Globus pallidus (tissue), 1 donor: ENCODE measurements around the gene REPIN1.

Source experiments
- DNase-seq: peaks from one replicate; pipeline ENCODE4 v3.0.0-alpha.2; 2015; ENCODE audit warnings: low spot score

The REPIN1 gene

DNA sequence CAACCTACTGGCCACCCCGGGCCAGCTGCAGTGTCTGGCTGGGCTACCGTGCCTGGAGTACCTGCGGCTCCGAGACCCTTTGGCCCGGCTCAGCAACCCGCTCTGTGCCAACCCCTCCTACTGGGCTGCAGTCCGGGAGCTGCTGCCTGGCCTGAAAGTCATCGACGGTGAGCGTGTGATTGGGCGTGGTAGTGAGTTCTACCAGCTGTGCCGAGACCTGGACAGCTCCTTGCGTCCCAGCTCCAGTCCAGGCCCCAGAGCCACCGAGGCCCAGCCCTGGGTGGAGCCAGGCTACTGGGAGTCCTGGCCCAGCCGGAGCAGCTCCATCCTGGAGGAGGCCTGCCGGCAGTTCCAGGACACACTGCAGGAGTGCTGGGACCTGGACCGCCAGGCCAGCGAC is 31.4 kb upstream of the REPIN1 start:
- DNase-seq: no peak

DNA sequence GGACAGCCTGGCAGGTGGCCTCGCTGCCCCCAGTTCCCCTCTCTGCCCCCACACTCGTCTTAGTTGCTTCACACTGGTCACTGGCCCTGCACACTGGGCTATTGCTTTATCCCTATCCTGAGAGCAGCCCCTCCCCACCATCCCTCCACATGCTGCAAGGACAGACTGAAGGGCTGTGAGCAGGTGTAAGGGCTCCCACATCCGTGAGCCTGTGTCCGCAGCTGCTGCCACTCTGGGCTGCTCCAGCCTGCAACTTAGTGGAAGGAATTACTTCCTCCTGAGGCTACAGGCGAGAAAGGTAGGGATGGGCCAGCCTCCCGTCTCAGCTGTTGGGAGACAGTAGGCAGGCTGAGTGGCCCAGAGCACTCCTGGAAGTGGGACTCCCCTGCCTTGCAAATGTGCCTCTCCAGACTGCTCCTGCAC is 31.0 kb upstream of the REPIN1 start:
- DNase-seq: no peak

DNA sequence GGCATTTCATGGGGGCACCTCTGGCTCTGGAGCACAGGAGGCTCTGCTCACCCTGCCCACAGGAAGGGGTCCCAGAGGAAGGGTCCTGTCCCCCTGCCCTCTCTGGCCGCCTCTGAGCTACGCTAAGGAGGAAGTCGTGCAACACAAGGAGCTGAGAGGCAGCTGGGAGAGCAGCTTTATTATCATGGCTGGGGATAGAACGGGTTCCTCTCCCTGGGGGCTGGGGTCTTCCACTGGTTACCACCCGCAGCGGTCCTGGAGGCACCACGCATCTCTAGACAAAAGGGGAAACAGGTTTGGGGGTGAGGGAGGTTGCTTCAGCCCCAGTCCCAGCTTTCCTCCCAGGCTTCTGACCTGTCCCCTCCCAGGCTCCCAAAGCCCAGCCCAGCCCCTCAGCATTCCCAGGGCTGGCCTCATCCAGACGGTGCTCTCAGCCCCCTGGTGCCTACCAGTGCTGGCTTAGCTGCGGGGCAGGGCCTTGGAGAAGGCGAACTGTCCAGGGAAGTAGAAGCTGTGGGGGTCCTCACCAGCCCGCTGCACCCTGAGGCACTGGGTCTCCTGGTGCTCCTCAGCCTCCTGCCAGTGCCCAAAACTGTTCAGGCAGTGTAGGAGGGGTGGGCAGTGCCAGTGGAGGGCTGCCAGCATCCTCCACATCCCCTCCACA is 30.3 kb upstream of the REPIN1 start:
- no peak for DNase-seq

DNA sequence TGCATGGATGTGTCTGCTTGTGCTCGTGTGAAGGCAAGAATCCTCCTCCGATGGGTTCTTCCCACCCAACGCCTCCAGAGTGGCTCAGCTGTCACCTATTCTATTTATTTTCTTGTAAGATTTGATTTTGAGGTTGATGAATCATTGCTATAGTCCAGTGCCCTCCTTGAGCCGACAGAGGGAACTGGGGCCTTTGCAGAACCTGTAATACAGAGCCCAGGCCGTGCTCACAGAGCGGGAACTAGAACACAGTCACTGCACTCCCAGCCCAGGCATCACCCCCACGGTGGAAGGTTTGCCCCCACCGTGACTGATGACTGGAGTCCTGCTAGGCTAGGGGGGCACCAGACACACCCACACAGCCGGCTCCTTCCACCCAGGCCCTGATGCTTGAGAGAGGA is 29.2 kb upstream of the REPIN1 start:
- DNase-seq: no peak

DNA sequence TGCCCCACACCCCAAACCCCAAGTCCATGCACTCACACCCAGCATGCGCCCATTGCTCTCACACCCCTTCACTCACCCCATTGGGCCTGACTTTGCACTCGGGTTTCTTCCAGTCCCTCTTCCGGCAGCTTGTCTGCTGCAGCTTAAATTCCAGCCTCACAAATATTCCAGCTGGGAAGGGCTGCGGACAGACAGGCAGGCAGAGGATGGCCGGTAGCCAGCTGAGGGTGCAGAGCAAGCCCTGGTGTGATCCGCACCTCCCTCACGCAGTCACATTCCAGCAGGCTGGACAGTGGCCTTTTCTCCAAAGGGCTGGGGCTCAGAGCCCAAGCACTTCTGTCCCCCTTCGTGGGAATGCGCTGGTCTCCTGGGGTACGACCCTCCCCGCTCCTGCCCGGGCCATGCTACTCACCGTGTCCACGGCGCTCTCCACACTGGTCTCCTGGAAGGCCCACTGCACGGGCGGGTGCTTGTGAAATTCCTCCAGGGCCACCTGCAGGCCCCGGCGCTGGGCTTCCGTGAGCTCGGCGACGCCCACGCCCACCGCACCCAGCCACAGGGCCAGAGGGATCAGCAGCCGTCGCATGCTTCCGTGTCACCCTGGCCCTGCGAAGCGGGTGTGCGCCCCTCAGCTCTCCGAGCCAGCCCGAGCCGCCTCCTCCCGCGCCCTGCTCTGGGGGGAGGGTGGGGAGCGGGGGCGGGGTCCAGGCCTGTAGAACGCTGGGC is 28.4 kb upstream of the REPIN1 start:
- DNase-seq: no peak

DNA sequence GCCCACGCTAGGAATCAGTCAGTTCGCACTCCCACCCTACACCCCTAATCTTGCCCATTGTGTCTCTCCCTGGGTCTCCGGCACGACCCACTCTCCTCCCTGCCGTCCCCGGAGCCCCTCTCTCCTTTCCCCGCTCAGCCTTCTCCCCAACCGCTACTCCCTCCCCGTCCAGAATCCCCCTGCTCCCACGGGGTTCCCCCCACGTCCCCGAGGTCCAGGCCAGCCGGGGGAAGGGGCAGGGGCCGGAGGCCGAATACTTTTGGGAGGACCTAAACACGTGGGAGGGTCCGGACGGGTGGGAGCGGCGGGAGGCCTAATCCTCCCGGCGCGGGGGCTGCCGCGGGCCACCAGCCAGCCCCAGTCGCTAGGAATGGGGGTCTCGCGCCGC is 27.8 kb upstream of the REPIN1 start:
- DNase-seq: no peak

DNA sequence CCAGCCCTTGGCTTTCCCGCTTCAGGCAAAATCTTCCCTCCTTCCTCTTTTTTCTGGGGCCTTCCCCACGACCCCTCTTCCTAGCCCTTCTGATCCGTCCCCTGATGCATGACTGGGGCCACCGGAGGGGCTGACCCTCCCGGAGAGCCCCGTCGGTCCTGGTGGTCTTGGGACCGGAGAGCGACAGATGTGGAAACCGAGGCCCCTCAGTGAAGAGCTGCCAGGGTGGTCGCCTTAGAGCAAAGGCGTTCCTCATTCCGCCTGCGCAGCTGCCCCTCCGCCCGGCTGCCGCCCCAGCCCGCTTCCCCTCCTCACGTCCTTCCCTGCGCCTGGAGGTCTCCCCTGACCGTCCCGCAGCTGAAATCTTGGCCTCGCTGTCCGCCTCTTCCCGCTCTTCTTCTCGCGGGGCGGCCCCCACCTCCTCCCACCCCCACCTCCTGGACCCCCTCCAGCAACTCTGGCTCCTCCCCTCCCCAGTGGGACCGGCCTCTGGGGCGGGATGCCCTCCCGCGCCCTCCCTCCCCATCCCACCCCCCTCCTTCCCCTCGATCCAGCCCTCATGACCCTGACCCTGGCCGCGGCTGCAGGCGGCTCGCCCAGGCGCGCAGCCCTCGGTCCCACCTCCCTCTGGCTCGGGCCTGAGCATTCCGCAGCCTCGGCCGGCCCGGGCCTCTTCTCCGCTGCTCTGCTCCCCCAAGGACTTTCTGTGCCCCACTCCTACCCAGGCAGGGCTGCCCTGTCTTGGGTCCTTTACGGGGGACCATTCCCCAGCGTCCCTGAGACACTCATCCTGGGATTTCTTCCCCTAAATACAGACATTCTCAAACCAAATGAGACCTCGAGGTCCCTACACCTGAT is 27.1 kb upstream of the REPIN1 start, which contains the start of gene RARRES2:
Gene RARRES2 (minus strand): TSS at position 367 of the 858 bp plus-strand sequence. CDS start 1,020 bp downstream, outside the sequence.
- no peak for DNase-seq

DNA sequence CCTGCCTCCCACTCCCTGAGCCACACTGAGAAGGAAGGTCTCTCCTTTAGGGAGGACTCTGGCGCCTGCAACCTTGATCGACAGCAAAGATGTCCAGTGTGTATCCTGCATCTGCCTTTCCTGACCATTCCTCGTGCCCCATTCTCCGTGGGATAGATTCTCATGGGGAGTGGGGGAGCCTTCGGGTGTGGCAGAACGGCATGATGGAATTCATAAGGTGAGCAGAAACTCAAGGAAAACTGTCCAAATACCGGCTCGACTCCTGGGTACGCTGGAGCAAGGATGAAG is 26.6 kb upstream of the REPIN1 start:
- DNase-seq: no peak

DNA sequence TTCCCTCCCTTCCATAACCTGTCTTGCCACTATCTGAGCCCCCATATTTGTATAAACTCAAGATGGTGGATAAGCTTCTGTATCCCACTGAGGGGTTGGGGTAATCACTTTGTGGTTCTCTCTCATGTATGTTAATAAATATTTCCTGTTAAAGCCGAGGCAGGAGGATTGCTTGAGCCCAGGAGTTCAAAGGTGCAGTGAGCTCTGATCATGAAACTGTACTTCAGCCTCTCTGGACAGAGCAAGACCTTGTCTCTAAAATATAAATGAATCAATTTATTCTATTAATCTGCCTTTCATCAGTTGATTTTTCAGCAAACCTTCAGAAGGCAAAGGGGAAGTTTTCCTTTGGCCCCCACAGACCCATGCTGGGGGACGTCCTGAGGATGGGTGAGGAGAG is 25.4 kb upstream of the REPIN1 start:
- no peak for DNase-seq

DNA sequence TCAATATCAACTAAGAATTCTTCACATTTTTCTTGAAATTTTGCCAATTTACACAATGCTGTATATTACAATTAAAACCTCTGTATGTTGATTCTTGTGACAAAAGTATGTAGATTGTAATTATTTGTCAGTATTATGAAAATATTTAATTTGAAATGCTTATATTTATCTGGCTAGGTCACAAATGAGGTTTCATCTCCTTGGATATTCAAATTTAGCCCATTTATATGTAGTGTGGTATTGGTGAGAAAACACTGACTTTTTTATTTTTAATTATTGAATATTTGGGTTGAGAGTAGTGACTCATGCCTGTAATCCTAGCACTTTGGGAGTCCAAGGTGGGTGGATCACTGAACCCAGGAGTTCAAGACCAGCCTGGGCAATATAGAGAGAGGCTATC is 24.3 kb upstream of the REPIN1 start:
- DNase-seq: no peak

DNA sequence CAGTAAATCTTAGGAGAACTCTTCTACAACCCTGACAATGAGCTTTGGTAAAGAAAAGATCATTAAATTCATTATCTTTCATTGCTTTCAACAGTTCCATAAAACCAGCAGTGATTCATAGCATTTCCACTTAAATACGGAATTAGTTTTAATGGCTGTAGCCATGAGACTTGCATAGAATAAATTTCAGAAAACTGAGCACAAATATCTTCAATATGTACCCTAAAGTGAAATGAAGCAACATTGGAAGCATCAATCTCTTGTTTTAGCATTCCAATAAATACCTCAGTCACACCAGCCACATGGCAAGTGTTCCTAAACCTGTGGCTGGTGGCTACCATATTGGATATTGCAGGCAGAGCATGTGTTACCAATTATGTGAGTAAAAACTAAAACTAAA is 23.6 kb upstream of the REPIN1 start:
- no peak for DNase-seq

DNA sequence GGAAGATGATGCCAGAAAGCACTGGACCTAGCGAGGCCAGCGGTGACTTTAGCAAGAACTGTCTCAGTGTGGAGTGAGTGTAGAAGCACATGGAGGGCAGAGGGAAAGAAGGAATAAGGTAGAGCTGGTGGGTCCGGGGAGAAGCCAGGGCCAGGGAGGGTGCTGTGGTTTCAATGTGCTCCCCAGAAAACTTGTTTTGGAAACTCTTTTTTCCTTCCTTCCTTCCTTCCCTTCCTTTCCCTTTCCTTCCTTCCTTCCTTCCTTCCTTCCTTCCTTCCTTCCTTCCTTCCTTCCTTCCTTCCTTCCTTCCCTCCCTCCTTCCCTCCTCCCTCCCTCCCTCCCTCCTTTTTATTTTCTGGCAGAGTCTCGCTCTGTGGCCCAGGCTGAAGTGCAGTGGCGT is 21.7 kb upstream of the REPIN1 start:
- no peak for DNase-seq

DNA sequence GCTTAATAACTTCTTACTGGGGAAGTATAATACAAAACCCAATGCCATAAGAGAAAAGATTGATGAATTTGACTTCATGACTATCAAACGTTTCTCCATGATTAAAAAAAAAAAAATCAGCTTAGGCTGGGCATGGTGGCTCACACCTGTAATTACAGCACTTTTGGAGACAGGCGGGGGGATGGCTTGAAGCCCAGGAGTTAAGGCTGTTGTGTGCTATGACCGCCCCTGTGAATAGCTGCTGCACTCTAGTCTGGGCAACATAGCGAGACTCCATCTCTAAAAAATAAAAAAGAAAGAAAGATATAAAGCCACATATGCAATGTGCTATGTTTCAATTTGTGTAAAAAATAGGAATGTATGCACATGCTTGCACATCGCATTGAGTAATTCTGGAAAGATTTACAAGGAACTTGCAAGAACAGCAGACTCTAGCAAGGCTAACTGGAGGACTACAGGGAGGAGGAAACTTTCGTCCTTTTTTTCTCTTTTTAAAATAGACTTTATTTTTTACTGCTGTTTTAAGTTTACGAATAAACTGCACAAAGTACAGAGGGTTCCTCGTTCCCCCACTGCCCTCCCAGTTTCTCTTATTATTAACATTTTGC is 16.9 kb upstream of the REPIN1 start:
- DNase-seq: no peak

DNA sequence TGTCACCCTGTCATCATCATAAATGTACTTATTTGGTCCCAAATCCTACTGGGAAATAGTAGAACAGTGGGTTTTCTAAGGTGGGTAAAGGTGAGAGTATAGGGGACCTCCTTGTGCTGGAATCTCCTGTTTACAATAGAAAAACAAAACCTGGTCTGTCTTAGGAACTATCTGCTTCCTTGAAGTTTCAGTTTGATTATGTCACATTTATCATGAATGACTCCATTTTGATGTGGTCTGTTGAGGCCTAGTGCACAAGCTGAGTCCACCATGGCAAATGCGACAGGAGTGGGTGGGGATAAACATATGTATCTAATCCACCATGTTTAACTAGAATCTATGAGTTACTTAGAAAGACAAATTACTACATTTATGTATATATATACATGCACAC is 13.0 kb upstream of the REPIN1 start:
- DNase-seq: no peak

DNA sequence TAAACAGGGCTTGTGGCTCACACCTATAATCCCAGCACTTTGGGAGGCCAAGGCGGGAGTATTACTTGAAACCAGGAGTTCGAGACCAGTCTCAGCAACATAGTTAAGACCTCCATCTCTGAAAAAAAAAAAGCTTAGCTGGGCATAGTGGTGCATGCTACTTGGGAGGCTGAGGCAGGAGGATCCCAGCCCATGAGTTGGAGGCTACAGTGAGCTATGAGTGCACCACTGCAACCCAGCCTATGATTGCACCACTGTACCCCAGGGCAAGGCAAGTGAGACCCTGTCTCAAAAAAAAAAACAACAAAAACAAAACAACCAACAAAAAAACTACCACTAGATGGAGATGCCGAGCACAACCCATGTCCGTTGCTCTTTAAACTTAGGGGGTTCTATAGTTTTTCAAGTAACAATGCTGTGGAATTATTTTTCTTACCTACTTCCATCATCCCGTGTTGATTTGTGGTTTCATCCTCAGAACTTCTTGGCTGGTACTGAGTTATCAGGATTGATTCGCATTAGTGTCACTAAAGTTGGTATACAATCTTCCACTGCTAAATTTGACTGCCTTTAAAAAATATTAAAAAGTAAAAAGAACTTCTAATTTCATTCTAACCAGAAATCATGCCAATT is 12.2 kb upstream of the REPIN1 start:
- DNase-seq: peak; percentile 50

DNA sequence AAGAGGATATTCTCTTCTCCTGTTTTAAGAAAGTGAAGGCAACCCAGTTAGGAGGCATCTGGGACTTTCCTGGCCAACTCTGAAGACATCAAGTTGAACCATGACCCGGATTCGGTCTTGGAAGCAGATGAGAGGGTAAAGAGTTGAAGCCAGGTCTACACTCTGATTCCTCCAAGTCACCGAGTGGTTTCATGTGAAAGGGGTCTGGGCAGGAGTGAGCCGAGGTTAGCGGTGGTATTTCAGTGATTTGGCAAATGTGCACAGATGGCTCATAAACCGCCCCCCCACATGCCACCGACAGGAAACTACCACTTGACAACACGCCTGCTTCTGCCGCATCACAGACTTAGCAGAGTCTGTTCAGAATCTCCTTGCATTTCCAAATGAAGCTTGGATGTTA is 11.4 kb upstream of the REPIN1 start:
- DNase-seq: no peak

DNA sequence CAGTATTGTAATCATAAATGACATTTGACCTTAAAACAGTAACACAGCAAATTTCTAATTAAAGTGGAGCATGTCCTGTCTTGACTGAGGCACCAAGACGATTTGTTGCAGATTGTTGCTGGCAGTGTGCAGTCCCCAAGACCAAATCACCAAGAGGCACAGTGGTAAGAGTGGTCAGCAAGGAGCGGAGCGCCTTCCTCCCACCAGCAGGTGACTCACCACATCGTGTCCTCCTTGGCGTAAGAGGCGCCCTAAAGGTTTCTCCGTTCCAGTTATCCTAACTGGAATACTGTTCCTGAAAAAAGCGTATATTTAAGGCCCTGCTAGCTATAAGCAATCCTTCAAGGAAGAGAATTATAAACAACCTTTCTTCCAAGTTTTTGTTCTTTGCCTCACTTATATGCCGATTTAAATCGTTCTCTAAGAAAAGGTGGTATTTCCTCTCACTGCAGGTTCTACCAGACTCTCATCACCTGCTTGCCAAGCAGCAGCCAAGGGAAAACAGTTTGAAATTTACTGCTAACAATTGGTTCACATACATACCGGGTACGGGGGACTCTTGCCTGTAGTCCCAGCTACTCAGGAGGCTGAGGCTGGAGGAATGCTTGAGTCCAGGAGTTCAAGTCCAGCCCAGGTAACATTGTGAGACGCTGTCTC is 10.7 kb upstream of the REPIN1 start:
- DNase-seq: no peak

DNA sequence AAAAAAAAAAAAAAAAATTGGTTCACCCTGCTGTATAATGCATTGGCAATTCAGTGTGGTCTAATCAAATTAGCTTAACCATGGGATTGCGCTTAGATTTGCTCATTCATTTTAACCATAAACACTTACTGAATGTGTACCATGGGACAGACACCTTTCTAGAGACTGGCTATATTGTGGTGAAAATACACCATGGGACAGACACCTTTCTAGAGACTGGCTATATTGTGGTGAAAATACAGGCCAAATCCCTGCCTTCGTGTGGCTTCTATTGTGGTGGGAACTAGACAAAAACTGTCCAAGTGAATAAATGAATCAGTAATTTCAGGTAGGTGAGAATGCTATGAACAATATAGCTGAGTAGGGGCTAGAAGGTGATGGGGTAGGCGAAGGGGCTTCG is 10.2 kb upstream of the REPIN1 start:
- DNase-seq: no peak

DNA sequence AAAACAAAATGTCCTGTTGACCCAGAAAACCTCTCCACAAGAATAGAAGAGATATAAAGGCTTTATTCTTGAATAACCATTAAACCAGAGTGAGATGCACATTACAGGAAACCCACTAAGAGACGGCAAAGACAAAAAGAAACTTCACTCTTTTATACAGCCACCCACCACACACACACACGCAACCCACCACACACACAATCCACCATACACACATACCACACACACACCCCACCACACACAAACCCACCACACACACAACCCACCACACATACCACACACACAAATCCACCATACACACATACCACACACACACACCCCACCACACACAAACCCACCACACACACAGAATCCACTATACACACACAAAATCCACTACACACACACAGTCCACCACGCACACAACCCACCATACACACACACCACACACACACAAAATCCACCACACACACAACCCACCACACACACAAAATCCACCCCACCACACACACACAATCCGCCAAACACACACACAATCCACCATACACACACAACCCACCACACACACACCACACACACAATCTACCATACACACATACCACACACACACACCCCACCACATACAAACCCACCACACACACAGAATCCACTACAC is 9.5 kb upstream of the REPIN1 start:
- no peak for DNase-seq

DNA sequence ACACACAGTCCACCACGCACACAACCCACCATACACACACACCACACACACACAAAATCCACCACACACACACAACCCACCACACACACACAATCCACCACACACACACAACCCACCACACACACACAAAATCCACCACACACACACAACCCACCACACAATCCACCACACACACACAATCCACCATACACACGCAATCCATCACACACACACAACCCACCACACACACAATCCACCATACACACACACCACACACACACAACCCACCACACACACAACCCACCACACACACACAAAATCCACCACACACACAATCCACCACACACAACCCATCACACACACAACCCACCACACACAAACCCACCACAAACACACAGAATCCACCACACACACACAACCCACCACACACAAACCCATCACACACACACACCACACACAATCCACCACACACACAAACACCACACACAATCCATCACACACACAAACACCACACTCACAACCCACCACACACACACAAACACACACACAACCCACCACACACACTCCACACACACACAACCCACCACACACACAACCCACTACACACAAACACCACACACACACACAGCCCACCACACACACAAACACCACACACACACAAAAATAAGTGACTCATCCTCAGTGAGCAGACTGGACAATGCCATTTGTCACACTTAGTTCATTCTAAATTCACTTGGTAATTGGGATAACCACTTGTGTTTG is 8.8 kb upstream of the REPIN1 start:
- DNase-seq: no peak
